K562 (cell line): Measurements from ENCODE around the gene JAKMIP1.

ENCODE experiments used
- COPS2 ChIP-seq: fragments of 450-650 bp; conservative IDR thresholded peaks from 2 replicates; pipeline ENCODE4 v1.6.1; 2016; ENCODE audit warnings: mild to moderate bottlenecking, moderate library complexity
- CTCF ChIP-seq, 3 experiments: IDR thresholded peaks in 2 of 3; conservative IDR thresholded peaks in 1 of 3; 2 replicates each; pipeline ENCODE4 v1.5.1; 2011 to 2012; ENCODE audit warnings: low read length in 3 of 3, mild to moderate bottlenecking in 3 of 3, control low read depth in 2 of 3, improper control_type of control experiment in 1 of 3, inconsistent platforms in 1 of 3, low read depth in 1 of 3, mixed read lengths in 1 of 3, moderate library complexity in 1 of 3; ENCODE audit not compliant: insufficient read depth in 2 of 3
- GTF2F1 ChIP-seq: IDR thresholded peaks from 2 replicates; pipeline ENCODE4 v1.6.1; 2011; ENCODE audit warnings: low read depth, low read length, improper control_type of control experiment
- IRF2 ChIP-seq: sonication (generic); formaldehyde crosslinking; IDR thresholded peaks from 2 replicates; pipeline ENCODE4 v1.8.1; 2022; ENCODE audit warnings: mild to moderate bottlenecking, missing genetic modification reagents
- KAT8 ChIP-seq: fragments of 450-650 bp; IDR thresholded peaks from 2 replicates; pipeline ENCODE4 v1.6.1; 2016; ENCODE audit warnings: low read depth, mild to moderate bottlenecking
- MAX ChIP-seq: sonication (generic); formaldehyde crosslinking; IDR thresholded peaks from 2 replicates; pipeline ENCODE4 v1.9.0; 2022; ENCODE audit warnings: mild to moderate bottlenecking, missing genetic modification reagents
- MECOM ChIP-seq: fragments of 250-450 bp; sonication (Bioruptor Pico); IDR thresholded peaks from 2 replicates; pipeline ENCODE4 v1.8.0; 2022; ENCODE audit warnings: inconsistent platforms
- POLR2AphosphoS5 ChIP-seq: IDR thresholded peaks from 2 replicates; pipeline ENCODE4 v1.6.1; 2011; ENCODE audit warnings: mild to moderate bottlenecking, low read depth, low read length, moderate library complexity; ENCODE audit not compliant: control insufficient read depth, insufficient read depth
- RBM17 ChIP-seq: fragments of 200-400 bp; formaldehyde crosslinking; IDR thresholded peaks from 2 replicates; pipeline ENCODE4 v1.6.1; 2017; ENCODE audit warnings: low read depth, mild to moderate bottlenecking, low read length, borderline replicate concordance
- SIX5 ChIP-seq, 2 experiments: IDR thresholded peaks; 2 replicates each; pipeline ENCODE4 v1.6.1; 2011; ENCODE audit warnings: low read length in 2 of 2, borderline replicate concordance in 1 of 2, low read depth in 1 of 2, mild to moderate bottlenecking in 1 of 2, moderate library complexity in 1 of 2; ENCODE audit not compliant: insufficient read depth in 1 of 2
- TCF7 ChIP-seq: sonication (generic); IDR thresholded peaks from 2 replicates; pipeline ENCODE4 v1.6.1; 2016; ENCODE audit warnings: antibody characterized with exemption, borderline replicate concordance

- TF ChIP-seq RBM17 (no peak), POLR2AphosphoS5 (no peak), CTCF (IDR thresholded peaks at IDR 0.05 in 2 of 3, conservative IDR thresholded peaks at IDR 0.05 in 1 of 3; ENCODE audit: insufficient read depth in 2 of 3, low read depth in 1 of 3, low read length in 3 of 3) (no peak), SIX5 (IDR thresholded peaks at IDR 0.05; ENCODE audit: borderline replicate concordance in 1 of 2, insufficient read depth in 1 of 2, low read depth in 1 of 2, low read length in 2 of 2) (no peak), COPS2 (no peak), MAX (no peak), TCF7 (no peak), KAT8 (no peak), MECOM (CRISPR knock-in tag) (no peak), GTF2F1 (no peak), IRF2 (CRISPR knock-in tag) (no peak)
These were observed 37.5 kb downstream of the JAKMIP1 start for GRCh38 chr4:6162885-6163284.
